Vagina (tissue), 2 donors: Measurements from ENCODE around the gene SIGLEC1. TPM values are rescaled to one million over a fixed set of nuclear protein-coding genes. Genes with fewer than 3 reads are reported as not detected.

Experiments used
- DNase-seq, 2 donors: peaks; one replicate each; pipeline ENCODE4 v3.0.0-alpha.2; 2017; ENCODE audit errors: extremely low spot score in 2 of 2
- H3K27ac ChIP-seq: fragments of 200-600 bp; sonication (generic); one replicate; pipeline ENCODE4 v1.5.1; 2019
- H3K27me3 ChIP-seq: fragments of 200-600 bp; sonication (generic); one replicate; pipeline ENCODE4 v1.5.1; 2019
- H3K36me3 ChIP-seq, 2 donors: fragments of 200-600 bp; sonication (generic); one replicate each; pipeline ENCODE4 v1.5.1; 2017 to 2019
- H3K4me1 ChIP-seq: fragments of 200-600 bp; sonication (generic); one replicate; pipeline ENCODE4 v1.5.1; 2019
- H3K4me3 ChIP-seq, 2 donors: fragments of 200-600 bp; sonication (generic); 1 replicate in 1 of 2; 2 replicates in 1 of 2; pipeline ENCODE4 v1.5.1; 2016 to 2019
- H3K9me3 ChIP-seq: fragments of 200-600 bp; sonication (generic); one replicate; pipeline ENCODE4 v1.5.1; 2019
- CTCF ChIP-seq, 3 experiments: fragments of 450-650 bp in 2 of 3; fragments of 200-600 bp in 1 of 3; sonication (generic) in 1 of 3; IDR thresholded peaks; one replicate each; pipeline ENCODE4 v1.5.1; 2017 to 2019; ENCODE audit warnings: antibody characterized with exemption in 3 of 3, mild to moderate bottlenecking in 2 of 3, moderate library complexity in 2 of 3
- POLR2A ChIP-seq, 2 donors: fragments of 450-650 bp; IDR thresholded peaks; one replicate each; pipeline ENCODE4 v1.6.1; 2017; ENCODE audit warnings: antibody characterized with exemption in 2 of 2, mild to moderate bottlenecking in 2 of 2, moderate library complexity in 2 of 2
- POLR2AphosphoS5 ChIP-seq, 2 donors: sonication (generic); formaldehyde crosslinking; IDR thresholded peaks; one replicate each; pipeline ENCODE4 v1.9.0; 2017; ENCODE audit warnings: antibody characterized with exemption in 2 of 2, mild to moderate bottlenecking in 2 of 2, low read depth in 1 of 2; ENCODE audit not compliant: insufficient read depth in 1 of 2
- intact Hi-C: fragments of 100-400 bp; cut with DNase I; formaldehyde crosslinking; loops from one replicate; pipeline ENCODE4 v1.15.1; 2023
- total RNA-seq: library from RNA; depleted of rRNA; stranded (reverse); fragments of >200 nt; gene quantifications from one replicate; pipeline ENCODE4 v1.2.3, GENCODE V29; 2016

SIGLEC1 gene
- total RNA-seq, 1 donor from 2014 or later = 8.8 TPM

GRCh38 chr20:3731944-3732326, 19.5 kb upstream of the SIGLEC1 start:
- H3K4me1 ChIP-seq = peaks cover 47% of the 10 kb centered on the region
- H3K36me3 ChIP-seq = no peaks in the 10 kb centered on the region
- DNase-seq = no peak
- H3K27me3 ChIP-seq = no peaks in the 10 kb centered on the region
- no peak for TF ChIP-seq CTCF (IDR thresholded peaks at IDR 0.05)
- TF ChIP-seq POLR2AphosphoS5 (IDR thresholded peaks at IDR 0.05; ENCODE audit: insufficient read depth in 1 of 2, low read depth in 1 of 2) = no peak
- no peak for TF ChIP-seq POLR2A (IDR thresholded peaks at IDR 0.05)
- H3K4me3 ChIP-seq = peak overlapping the region; percentile 14 to 53
- peak overlapping the region; percentile 63 for H3K27ac ChIP-seq
- no peaks in the 10 kb centered on the region for H3K9me3 ChIP-seq
- intact Hi-C loops = no loop called here

GRCh38 chr20:3730803-3731672, 18.6 kb upstream of the SIGLEC1 start:
- TF ChIP-seq POLR2AphosphoS5 (IDR thresholded peaks at IDR 0.05; ENCODE audit: insufficient read depth in 1 of 2, low read depth in 1 of 2) = no peak
- no peak for TF ChIP-seq CTCF (IDR thresholded peaks at IDR 0.05)
- no peak for TF ChIP-seq POLR2A (IDR thresholded peaks at IDR 0.05)
- H3K9me3 ChIP-seq = no peaks in the 10 kb centered on the region
- intact Hi-C loops = no loop called here
- peak overlapping the region; percentile 63 for H3K27ac ChIP-seq
- H3K4me1 ChIP-seq = peaks cover 45% of the 10 kb centered on the region
- H3K27me3 ChIP-seq = no peaks in the 10 kb centered on the region
- H3K4me3 ChIP-seq = no peak overlapping the region
- no peak for DNase-seq
- H3K36me3 ChIP-seq = no peaks in the 10 kb centered on the region

- no peaks in the 10 kb centered on the region for H3K9me3 ChIP-seq
- no peak overlapping the region for H3K27ac ChIP-seq
- TF ChIP-seq POLR2AphosphoS5 (IDR thresholded peaks at IDR 0.05; ENCODE audit: insufficient read depth in 1 of 2, low read depth in 1 of 2) (no peak), CTCF (IDR thresholded peaks at IDR 0.05) (no peak), POLR2A (IDR thresholded peaks at IDR 0.05) (no peak)
- no peaks in the 10 kb centered on the region for H3K27me3 ChIP-seq
- no peaks in the 10 kb centered on the region for H3K36me3 ChIP-seq
- H3K4me1 ChIP-seq = peaks cover 38% of the 10 kb centered on the region
- intact Hi-C loops = no loop called here
- no peak overlapping the region for H3K4me3 ChIP-seq
- no peak for DNase-seq
Observed at GRCh38 chr20:3729811-3730540, 17.6 kb upstream of the SIGLEC1 start.

DNA sequence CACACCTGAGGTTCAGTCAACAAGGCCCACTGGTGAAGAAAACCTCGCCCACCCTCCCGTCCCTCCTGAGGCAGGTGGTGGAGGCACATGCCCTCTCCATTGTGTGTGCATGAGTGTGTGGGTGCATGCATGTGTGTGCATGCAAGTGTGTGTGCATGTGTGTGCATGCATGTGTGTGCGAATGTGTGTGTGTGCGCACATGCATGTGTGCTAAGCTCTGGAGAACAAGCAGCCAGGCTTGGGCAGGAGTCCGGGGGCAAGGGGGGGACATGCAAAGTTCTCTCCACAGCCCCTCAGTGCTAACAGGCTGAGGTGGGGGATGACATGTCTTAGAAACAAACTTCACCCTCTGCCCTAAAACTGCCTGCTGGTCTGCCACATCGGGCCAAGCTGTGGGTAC, 17.0 kb upstream of the SIGLEC1 start:
- intact Hi-C loops = no loop called here
- Histone ChIP-seq H3K27me3 (no peaks in the 10 kb centered on the region), H3K27ac (no peak overlapping the region), H3K9me3 (no peaks in the 10 kb centered on the region), H3K4me3 (no peak overlapping the region), H3K4me1 (peaks cover 34% of the 10 kb centered on the region), H3K36me3 (no peaks in the 10 kb centered on the region)
- no peak for TF ChIP-seq POLR2AphosphoS5 (IDR thresholded peaks at IDR 0.05; ENCODE audit: insufficient read depth in 1 of 2, low read depth in 1 of 2)
- TF ChIP-seq POLR2A (IDR thresholded peaks at IDR 0.05) = no peak
- TF ChIP-seq CTCF (IDR thresholded peaks at IDR 0.05) = no peak
- DNase-seq = no peak
